HepG2 (cell line): Measurements from ENCODE around the gene TUBB. TPM values are rescaled to one million over a fixed set of nuclear protein-coding genes. Genes with fewer than 3 reads are reported as not detected.
A peak's percentile ranks its signal among the peaks of the same experiment; 100 is the strongest.

Experiments
- FOSL2 ChIP-seq: sonication (generic); formaldehyde crosslinking; IDR thresholded peaks from 2 replicates; pipeline ENCODE4 v1.4.0; 2020; ENCODE audit warnings: missing genetic modification reagents
- FOXA1 ChIP-seq, 2 experiments: fragments of 450-650 bp in 1 of 2; sonication (generic) in 1 of 2; formaldehyde crosslinking in 1 of 2; IDR thresholded peaks; 2 replicates each; pipeline versions ENCODE4 v1.4.0 to v1.6.1; 2016 to 2020; ENCODE audit warnings: missing genetic modification reagents in 1 of 2
- FOXC1 ChIP-seq: sonication (generic); formaldehyde crosslinking; IDR thresholded peaks from 2 replicates; pipeline ENCODE4 v1.8.0; 2022; ENCODE audit warnings: mild to moderate bottlenecking, missing genetic modification reagents, borderline replicate concordance
- FOXM1 ChIP-seq: sonication (generic); formaldehyde crosslinking; IDR thresholded peaks from 2 replicates; pipeline ENCODE4 v1.5.0; 2020; ENCODE audit warnings: missing genetic modification reagents
- NFIC ChIP-seq: IDR thresholded peaks from 2 replicates; pipeline ENCODE4 v1.6.1; 2012; ENCODE audit warnings: mild to moderate bottlenecking, low read length, inconsistent platforms
- NR1H2 ChIP-seq: sonication (generic); formaldehyde crosslinking; IDR thresholded peaks from 2 replicates; pipeline ENCODE4 v1.8.1; 2022; ENCODE audit warnings: low read depth, missing genetic modification reagents, borderline replicate concordance
- PPARG ChIP-seq: conservative IDR thresholded peaks from 2 replicates; pipeline ENCODE4 v1.6.1; 2016; ENCODE audit warnings: missing biosample characterization, missing genetic modification reagents
- RBFOX2 ChIP-seq: fragments of 200-400 bp; formaldehyde crosslinking; IDR thresholded peaks from 2 replicates; pipeline ENCODE4 v1.6.1; 2017; ENCODE audit warnings: low read depth, mild to moderate bottlenecking, low read length
- TCF7 ChIP-seq: sonication (generic); IDR thresholded peaks from 2 replicates; pipeline ENCODE4 v1.6.1; 2016; ENCODE audit warnings: antibody characterized with exemption, low read depth
- THAP11 ChIP-seq: IDR thresholded peaks from 2 replicates; pipeline ENCODE4 v1.6.1; 2016; ENCODE audit warnings: missing biosample characterization, missing genetic modification reagents
- ZNF772 ChIP-seq: sonication (generic); formaldehyde crosslinking; IDR thresholded peaks from 2 replicates; pipeline ENCODE4 v1.5.0; 2020; ENCODE audit warnings: mild to moderate bottlenecking, missing genetic modification reagents
- ZNF782 ChIP-seq: sonication (generic); formaldehyde crosslinking; IDR thresholded peaks from 2 replicates; pipeline ENCODE4 v1.4.0; 2020; ENCODE audit warnings: missing genetic modification reagents, mild to moderate bottlenecking, borderline replicate concordance
- ZSCAN9 ChIP-seq: IDR thresholded peaks from 2 replicates; pipeline ENCODE4 v1.6.1; 2016; ENCODE audit warnings: borderline replicate concordance
- polyA plus RNA-seq, 8 experiments: library from polyadenylated mRNA; depleted of rRNA in 3 of 8; stranded (reverse) in 7 of 8; unstranded in 1 of 8; fragments of >200 nt; fragmentation: Illumina TruSeq in 4 of 8; extraction: Trizol in 4 of 8; gene quantifications; 2 replicates each; pipeline versions ENCODE4 v1.2.1 to v1.2.3, GENCODE V29; 2011 to 2016; ENCODE audit warnings: low read depth in 4 of 8, missing spikeins in 1 of 8, mixed read lengths in 1 of 8; ENCODE audit not compliant: insufficient read depth in 1 of 8
- total RNA-seq, 5 experiments: library from RNA; depleted of rRNA; stranded (reverse); fragments of >200 nt; fragmentation: Illumina TruSeq; extraction: Trizol; gene quantifications; 2 replicates each; pipeline ENCODE4 v1.2.3, GENCODE V29; 2016; ENCODE audit warnings: low read depth in 1 of 5
- TF ChIP-seq, protein P1 (sequence below): sonication (generic); formaldehyde crosslinking; IDR thresholded peaks from 2 replicates; pipeline ENCODE4 v1.9.0; 2021; ENCODE audit warnings: mild to moderate bottlenecking, missing genetic modification reagents
- TF ChIP-seq, protein P2 (sequence below): IDR thresholded peaks from 2 replicates; pipeline ENCODE4 v1.6.1; 2016
- TF ChIP-seq, protein P3 (sequence below): sonication (generic); formaldehyde crosslinking; IDR thresholded peaks from 2 replicates; pipeline ENCODE4 v1.4.0; 2020; ENCODE audit warnings: mild to moderate bottlenecking, missing genetic modification reagents
- TF ChIP-seq, protein P4 (sequence below): sonication (generic); formaldehyde crosslinking; IDR thresholded peaks from 2 replicates; pipeline ENCODE4 v1.4.0; 2020; ENCODE audit warnings: missing genetic modification reagents

The TUBB gene
- total and polyA plus RNA-seq, 2 of the 13 experiments (the other 11 are each of a cell fraction or from before 2014, with no cell fraction given) = 911 to 1,163 TPM

DNA sequence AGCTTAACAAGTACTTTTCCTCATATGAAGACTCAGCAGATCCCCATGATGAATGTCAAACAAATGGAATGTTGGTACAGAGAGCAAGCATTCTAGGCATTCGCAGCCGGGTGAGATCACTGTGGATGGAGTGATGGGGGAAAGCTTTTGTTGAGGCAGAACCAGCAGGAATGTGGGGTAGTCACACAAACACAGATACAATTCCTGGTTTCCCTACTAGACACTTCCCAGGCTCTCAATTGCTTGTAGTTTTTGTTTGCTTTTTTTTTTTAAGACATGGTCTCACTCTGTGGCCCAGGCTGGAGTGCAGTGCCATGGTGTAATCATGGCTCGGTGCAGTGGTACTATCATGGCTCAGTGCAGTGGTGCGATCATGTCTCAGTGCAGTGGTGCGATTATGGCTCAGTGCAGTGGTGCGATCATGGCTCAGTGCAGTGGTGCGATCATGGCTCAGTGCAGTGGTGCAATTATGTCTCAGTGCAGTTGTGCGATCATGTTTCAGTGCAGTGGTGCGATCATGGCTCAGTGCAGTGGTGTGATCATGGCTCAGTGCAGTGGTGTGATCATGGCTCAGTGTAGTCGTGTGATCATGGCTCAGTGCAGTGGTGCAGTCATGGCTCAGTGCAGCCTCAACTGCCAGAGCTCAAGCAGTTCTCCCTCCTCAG lies 39.6 kb downstream of the TUBB start (continued):
- TF ChIP-seq, protein P1, sequence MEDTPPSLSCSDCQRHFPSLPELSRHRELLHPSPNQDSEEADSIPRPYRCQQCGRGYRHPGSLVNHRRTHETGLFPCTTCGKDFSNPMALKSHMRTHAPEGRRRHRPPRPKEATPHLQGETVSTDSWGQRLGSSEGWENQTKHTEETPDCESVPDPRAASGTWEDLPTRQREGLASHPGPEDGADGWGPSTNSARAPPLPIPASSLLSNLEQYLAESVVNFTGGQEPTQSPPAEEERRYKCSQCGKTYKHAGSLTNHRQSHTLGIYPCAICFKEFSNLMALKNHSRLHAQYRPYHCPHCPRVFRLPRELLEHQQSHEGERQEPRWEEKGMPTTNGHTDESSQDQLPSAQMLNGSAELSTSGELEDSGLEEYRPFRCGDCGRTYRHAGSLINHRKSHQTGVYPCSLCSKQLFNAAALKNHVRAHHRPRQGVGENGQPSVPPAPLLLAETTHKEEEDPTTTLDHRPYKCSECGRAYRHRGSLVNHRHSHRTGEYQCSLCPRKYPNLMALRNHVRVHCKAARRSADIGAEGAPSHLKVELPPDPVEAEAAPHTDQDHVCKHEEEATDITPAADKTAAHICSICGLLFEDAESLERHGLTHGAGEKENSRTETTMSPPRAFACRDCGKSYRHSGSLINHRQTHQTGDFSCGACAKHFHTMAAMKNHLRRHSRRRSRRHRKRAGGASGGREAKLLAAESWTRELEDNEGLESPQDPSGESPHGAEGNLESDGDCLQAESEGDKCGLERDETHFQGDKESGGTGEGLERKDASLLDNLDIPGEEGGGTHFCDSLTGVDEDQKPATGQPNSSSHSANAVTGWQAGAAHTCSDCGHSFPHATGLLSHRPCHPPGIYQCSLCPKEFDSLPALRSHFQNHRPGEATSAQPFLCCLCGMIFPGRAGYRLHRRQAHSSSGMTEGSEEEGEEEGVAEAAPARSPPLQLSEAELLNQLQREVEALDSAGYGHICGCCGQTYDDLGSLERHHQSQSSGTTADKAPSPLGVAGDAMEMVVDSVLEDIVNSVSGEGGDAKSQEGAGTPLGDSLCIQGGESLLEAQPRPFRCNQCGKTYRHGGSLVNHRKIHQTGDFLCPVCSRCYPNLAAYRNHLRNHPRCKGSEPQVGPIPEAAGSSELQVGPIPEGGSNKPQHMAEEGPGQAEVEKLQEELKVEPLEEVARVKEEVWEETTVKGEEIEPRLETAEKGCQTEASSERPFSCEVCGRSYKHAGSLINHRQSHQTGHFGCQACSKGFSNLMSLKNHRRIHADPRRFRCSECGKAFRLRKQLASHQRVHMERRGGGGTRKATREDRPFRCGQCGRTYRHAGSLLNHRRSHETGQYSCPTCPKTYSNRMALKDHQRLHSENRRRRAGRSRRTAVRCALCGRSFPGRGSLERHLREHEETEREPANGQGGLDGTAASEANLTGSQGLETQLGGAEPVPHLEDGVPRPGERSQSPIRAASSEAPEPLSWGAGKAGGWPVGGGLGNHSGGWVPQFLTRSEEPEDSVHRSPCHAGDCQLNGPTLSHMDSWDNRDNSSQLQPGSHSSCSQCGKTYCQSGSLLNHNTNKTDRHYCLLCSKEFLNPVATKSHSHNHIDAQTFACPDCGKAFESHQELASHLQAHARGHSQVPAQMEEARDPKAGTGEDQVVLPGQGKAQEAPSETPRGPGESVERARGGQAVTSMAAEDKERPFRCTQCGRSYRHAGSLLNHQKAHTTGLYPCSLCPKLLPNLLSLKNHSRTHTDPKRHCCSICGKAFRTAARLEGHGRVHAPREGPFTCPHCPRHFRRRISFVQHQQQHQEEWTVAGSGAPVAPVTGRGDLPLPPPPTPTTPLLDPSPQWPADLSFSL (CRISPR knock-in tag) = peak; percentile 75; the same call in 1 of the 2 replicates
- 0 out of 2 replicates have a peak, but pooled peaks have one; percentile 56 for TF ChIP-seq ZNF772 (CRISPR knock-in tag)
- TF ChIP-seq NR1H2 (CRISPR knock-in tag) = no peak
- peak; percentile 39; the same call in 1 of the 2 replicates for TF ChIP-seq NFIC
- TF ChIP-seq FOSL2 (CRISPR knock-in tag) = peak; percentile 82
- no peak for TF ChIP-seq RBFOX2
- TF ChIP-seq THAP11 = 0 out of 2 replicates have a peak, but pooled peaks have one; percentile 18
- no peak for TF ChIP-seq TCF7
- TF ChIP-seq, protein P2, sequence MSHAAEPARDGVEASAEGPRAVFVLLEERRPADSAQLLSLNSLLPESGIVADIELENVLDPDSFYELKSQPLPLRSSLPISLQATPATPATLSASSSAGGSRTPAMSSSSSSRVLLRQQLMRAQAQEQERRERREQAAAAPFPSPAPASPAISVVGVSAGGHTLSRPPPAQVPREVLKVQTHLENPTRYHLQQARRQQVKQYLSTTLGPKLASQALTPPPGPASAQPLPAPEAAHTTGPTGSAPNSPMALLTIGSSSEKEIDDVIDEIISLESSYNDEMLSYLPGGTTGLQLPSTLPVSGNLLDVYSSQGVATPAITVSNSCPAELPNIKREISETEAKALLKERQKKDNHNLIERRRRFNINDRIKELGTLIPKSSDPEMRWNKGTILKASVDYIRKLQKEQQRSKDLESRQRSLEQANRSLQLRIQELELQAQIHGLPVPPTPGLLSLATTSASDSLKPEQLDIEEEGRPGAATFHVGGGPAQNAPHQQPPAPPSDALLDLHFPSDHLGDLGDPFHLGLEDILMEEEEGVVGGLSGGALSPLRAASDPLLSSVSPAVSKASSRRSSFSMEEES = no peak
- TF ChIP-seq FOXM1 (CRISPR knock-in tag) = no peak
- no peak for TF ChIP-seq ZNF782
- no peak for TF ChIP-seq FOXC1
- TF ChIP-seq FOXA1 (IDR thresholded peaks at IDR 0.05) = no peak
- peak; percentile 39; the same call in 1 of the 2 replicates for TF ChIP-seq FOXA1 (CRISPR knock-in tag; IDR thresholded peaks at IDR 0.05)
- peak; percentile 65 for TF ChIP-seq PPARG (CRISPR knock-in tag)
- TF ChIP-seq, protein P3, sequence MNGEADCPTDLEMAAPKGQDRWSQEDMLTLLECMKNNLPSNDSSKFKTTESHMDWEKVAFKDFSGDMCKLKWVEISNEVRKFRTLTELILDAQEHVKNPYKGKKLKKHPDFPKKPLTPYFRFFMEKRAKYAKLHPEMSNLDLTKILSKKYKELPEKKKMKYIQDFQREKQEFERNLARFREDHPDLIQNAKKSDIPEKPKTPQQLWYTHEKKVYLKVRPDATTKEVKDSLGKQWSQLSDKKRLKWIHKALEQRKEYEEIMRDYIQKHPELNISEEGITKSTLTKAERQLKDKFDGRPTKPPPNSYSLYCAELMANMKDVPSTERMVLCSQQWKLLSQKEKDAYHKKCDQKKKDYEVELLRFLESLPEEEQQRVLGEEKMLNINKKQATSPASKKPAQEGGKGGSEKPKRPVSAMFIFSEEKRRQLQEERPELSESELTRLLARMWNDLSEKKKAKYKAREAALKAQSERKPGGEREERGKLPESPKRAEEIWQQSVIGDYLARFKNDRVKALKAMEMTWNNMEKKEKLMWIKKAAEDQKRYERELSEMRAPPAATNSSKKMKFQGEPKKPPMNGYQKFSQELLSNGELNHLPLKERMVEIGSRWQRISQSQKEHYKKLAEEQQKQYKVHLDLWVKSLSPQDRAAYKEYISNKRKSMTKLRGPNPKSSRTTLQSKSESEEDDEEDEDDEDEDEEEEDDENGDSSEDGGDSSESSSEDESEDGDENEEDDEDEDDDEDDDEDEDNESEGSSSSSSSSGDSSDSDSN (CRISPR knock-in tag) = no peak
- TF ChIP-seq, protein P4, sequence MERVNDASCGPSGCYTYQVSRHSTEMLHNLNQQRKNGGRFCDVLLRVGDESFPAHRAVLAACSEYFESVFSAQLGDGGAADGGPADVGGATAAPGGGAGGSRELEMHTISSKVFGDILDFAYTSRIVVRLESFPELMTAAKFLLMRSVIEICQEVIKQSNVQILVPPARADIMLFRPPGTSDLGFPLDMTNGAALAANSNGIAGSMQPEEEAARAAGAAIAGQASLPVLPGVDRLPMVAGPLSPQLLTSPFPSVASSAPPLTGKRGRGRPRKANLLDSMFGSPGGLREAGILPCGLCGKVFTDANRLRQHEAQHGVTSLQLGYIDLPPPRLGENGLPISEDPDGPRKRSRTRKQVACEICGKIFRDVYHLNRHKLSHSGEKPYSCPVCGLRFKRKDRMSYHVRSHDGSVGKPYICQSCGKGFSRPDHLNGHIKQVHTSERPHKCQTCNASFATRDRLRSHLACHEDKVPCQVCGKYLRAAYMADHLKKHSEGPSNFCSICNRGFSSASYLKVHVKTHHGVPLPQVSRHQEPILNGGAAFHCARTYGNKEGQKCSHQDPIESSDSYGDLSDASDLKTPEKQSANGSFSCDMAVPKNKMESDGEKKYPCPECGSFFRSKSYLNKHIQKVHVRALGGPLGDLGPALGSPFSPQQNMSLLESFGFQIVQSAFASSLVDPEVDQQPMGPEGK (CRISPR knock-in tag) = 0 out of 2 replicates have a peak, but pooled peaks have one; percentile 29
- TF ChIP-seq ZSCAN9 (CRISPR knock-in tag) = no peak
